Aorta (tissue), 4 donors: ENCODE results near the gene LURAP1L. TPM values are rescaled to one million over a fixed set of nuclear protein-coding genes. Genes with fewer than 3 reads are reported as not detected.

Source experiments
- polyA plus RNA-seq, 2 donors: library from polyadenylated mRNA; stranded (reverse); fragments of 200-250 nt; gene quantifications; one replicate each; pipeline ENCODE4 v1.2.3, GENCODE V29; 2013
- total RNA-seq, 2 donors: library from RNA; stranded (reverse); fragmentation: NEBNext Ultra II Directional; extraction: Animal tissue kit (Norgen Biotek cat#: 25700); gene quantifications; one replicate each; pipeline ENCODE4 v1.2.1, GENCODE V29; 2021
- donor health status: healthy with polysubstance abuse.
- donor health status: Bipolar disorder and iron deficiency.
- donor health status: DM: no; HTN: no; CAD: no.
- donor health status: DM: yes; HTN: yes; CAD: no.

Gene LURAP1L
- total and polyA plus RNA-seq, 4 donors, result 13.5 to 26.4 (median 21.8) TPM

Other genes starting within 250 kb of the LURAP1L start
- 1 to 10 TPM; 1.0 to 1.1 TPM for gene TYRP1, start 81.6 kb upstream of the LURAP1L start, total RNA-seq
- 1 to 10 TPM in 1 of 2 donors, not detected in 1; 2.9 TPM for gene TYRP1, start 81.6 kb upstream of the LURAP1L start, polyA plus RNA-seq